Activated gamma-delta T cell treated with Interleukin-2 at 50 U/mL for 16 hours (primary cell): ENCODE measurements around the gene NEDD4L.

ENCODE experiments used
- DNase-seq: peaks from one replicate; pipeline ENCODE4 v3.0.0-alpha.2; 2020

NEDD4L gene

DNA sequence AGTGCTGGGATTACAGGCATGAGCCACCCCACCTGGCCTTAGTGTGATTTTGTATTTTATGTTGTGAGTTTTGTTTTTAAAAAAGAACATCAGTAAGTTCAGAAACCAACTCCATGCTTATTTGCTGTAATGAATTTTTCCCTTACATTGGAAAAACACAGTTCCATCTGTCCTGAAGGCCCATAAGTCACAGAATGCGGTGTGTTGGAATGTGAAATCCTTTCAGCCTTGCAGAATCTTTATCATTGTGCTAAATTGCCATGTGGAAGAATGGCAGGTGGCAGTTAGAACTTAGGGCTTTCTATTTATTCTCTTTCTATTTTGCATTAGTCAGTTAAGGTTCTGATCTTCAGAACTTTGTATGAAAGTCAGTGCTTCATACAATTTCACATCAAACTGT, 52.6 kb downstream of the NEDD4L start:
- DNase-seq = no peak

DNA sequence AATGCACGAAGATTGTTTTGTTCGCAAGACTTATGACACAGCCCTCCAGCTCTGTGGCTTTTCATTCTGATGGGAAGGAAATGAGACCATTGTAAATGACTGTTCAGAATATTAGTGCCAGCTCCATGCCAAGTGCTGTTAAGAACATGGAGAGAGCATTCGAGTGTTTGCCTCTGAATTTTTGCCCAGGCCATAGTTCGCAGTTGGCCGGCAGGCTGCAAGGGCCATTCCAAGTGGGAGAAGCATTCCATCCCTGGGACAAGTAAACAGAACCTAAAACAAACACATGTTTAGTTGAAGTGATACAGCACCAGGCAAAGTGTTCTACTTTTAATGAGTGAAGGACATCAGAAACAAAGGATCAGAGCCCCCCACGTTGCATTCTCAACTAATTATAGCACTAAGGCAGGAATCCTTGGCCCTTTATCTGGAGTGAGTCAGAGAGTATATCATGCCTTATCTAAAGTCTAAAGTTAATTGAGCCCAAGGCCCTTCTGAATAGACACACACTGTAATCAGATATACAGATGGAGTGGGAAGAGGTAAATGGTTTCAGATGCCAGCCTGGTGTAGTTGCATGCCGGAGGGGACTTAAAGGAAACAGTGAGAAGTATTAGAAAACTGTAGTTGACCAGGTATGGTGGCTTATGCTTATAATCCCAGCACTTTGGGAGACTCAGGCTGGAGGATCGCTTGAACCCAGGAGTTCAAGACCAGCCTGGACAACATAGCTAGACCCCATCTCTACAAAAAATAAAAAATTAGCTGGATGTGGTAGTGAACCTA, 53.3 kb downstream of the NEDD4L start:
- no peak for DNase-seq

DNA sequence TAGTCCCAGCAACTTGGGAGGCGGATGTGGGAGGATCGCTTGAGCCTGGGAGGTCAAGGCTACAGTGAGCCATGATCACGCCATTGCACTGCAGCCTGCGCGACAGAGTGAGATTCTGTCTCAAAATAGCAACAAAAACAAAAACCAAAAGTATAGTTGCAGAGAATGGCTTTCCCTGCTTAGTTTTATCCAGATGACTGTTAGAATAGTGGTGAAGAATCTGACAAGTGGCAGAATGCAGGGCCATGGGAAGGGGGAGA, 53.8 kb downstream of the NEDD4L start:
- no peak for DNase-seq

DNA sequence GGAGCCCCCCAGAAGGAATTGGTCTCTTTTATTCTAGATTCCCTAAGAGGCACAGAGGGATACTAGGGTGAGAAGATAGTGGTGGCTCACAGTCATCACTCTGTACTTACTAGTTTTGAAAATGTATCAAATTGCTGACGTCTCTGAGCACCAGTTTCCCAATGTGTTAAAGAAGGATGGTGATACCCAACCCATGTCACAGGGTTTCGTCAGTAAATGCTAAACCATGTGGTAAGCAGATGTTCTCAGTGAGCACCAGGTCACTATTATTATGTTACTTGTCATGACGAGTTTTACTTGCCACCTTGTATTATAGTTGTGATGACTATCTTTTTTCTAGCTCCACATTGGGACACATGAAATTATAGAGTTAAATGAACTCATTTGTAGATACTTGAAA, 54.7 kb downstream of the NEDD4L start:
- no peak for DNase-seq

DNA sequence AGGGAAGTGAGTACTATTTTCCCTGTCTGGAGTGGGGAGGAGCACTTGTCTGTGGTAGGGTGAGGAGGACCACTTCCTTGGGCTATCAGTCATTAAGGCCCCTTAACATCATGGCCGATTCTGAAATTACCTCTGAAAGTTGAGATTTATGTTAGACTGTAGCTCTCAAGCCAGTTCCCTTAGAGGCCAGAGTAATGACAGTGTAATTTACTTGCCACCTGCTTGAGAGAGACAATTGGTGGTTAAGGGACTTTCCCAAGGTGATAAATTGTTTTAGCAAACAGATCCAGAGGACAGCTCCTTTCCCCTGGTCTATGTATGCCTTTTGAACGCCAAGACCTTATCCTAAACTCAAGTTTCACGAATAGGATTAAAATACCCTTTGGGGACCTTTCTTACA, 56.1 kb downstream of the NEDD4L start:
- DNase-seq = no peak

DNA sequence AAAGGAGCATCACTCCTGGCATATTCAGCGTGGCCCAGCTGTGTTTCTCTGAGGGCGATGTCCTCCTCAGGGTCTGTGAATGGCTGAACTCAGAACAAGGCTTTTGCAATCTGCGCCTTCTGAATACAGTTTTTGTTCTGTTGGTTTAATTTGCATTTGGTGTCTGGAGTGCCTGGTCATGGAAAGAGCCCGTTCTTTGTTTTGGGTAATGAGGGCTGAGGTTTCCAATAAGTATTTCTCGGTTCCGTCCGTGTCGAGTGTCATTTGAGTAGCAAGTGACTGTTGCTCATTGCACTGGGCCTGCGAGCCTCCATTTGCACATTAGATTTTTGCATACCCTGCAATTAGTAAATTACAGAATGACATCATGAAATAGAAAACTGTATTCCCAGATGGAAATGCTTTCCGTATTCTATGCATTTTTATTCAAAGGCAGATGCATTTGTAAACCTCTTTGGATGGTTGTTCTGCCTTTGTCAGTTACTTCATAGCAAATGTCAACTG, 57.3 kb downstream of the NEDD4L start:
- DNase-seq = no peak

DNA sequence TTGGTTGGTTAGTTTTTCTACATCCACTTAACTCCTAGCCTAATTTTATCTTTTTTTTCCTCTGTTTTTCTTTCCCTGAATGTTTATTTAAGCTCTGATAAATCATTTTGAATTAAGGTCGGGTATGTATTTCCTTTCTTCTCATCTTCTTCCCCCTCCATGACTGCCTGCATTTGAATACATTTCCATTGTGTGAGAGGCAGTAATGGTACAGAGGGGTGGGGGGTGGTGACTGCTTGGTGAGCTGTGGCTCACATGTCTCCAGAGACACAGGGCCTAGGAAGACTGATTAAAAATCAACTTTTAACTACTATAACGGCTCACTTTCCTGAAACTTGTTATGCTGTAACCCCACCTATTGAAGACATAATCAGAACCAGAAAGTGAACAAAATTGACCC, 58.0 kb downstream of the NEDD4L start:
- DNase-seq = no peak

DNA sequence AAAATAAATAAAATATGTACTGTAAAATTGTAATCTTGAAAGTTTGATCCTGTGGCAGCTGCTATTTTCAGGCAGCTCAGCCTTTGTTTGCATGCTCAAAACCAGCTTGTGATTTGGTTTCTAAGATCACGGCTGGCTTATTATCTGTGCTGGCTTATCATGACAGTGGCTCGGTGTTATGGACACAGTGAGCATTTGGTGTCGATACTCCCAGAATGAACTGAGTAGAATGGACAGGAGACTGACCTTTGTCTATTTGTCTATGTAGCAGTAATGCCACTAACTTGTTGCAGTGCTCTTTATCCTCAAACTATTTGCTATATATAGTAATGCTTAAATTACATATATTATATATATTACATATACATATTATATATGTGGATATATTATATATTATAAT, 58.8 kb downstream of the NEDD4L start:
- DNase-seq = no peak

DNA sequence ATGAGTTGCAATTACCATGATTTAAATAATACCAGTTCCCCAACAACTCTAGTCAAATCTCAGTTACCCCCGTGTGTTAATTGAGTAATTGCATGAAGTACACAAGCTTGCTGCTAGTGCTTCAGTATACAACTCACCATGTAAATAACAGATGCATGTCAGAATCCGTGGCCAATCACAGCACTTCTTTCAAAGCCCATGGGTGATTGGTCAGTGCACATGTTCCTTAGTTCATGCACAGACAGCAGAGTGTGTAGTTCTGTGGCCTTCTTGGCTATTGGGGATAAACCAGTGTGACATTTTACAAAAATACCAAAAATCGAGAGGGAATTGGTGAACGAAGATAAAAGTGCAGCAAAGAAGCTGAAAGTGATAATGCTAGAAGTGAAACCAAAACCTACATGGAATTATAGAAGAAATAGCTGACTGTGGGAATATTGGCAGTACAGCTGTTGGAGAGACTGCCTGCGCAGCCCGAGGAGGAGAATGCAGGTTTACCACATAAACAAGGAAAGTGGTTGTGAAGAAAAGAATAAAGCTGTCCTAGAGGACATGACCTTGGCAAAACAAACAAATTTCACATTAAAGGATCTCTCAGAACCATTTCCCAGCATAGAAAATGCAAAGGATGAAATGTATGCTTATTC, 59.4 kb downstream of the NEDD4L start:
- DNase-seq = no peak

DNA sequence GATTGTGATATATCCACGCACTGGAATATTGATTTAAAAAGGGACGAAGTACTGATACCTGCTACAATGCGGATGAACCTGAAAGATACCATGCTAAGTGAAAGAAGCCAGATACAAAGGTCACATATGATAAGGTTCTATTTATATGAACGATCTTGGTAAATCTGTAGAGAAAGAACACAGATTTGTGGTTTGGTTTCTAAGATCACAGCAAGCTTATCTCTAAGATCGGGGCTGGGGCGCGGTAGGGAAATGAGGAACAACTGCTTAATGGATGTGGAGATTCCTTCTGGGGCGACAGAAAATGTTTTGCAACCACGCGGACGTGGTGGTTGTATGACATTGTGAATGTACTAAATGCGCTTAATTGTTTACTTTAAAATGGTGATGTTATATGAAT, 60.1 kb downstream of the NEDD4L start:
- DNase-seq = no peak

DNA sequence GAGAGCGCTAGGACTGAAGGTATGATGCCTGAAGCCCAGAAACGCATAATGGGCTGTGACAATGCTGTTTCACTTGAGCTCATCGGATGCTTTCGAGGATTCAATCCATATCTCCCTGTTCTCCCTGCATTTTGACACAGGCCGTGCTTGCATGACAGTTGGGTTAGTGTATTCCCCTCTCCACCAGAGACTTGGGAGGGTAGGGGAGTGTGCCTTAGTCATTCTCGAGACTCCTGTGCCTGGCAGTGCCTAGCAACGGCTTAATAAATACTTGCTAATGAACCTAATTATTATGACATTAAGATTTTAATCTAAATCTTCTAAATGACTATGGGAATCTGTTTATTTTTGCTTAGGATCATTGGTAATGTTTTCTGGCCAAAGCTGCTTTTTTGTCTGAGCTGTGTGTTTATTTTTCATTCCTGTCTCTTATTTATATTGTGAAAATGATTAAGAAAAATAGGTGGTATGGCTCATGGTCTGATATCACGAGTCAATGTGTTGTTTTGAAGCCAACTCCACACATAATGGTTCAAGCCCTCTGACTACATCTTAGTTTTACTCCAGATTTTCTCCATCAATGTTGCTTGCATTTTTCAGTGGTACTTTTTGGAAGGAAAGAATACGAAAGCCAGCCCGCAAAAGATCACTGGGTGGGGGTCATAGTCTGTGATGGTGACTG, 61.3 kb downstream of the NEDD4L start:
- DNase-seq = no peak

DNA sequence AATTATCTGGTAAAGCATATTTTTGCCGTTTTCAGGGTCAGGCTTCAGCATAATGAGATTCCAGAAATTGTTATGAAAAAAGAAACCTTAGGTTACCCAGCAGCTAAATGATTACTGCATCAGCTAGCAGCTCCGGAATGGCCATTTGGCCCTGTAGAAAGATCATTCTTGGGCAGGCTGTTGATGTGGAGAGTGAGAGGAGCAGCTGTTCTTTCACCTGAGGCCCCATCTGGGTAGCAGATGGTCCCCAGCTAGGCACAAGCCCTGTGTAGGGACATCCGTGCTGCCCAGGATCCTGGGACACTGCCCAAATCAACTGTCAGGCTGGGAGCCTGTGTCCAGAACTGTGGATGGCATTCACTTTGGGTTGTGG, 61.8 kb downstream of the NEDD4L start:
- no peak for DNase-seq

DNA sequence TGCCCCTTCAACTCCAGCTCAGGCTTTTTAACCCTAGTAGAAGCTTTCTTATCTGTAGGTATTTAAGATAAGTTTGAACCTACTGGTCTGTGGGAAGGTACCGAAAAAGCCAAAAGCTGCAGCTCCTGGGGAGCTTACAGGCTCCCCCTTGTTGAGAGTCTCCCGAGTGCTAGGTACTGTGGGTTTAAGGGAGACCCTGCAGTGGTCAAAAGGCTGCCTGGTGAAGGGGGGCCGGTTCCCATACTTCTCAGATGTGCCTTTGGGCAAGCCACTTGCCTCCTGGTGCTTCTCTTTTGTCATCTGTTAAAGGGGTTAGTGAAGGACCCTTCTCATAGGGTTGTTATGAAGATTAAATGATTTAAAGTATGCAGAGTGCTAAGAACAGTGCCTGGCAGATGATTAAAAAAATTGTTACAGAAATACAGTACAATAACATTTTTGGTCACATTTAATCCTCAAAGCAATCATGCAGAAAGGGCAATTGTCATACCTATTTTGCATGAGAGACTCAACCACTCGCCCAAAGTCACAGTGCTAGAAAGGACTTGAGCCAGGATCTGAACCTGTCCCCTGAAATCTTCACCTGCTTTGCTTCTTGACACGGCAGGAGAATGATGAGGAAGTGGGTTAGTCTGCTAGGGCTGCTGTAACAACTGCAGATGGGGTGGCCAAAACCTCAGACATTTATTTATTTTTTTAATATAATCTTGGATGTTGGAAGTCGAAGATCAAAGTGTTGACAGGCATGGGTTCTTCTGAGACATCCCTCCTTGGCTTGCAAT, 62.5 kb downstream of the NEDD4L start:
- no peak for DNase-seq

DNA sequence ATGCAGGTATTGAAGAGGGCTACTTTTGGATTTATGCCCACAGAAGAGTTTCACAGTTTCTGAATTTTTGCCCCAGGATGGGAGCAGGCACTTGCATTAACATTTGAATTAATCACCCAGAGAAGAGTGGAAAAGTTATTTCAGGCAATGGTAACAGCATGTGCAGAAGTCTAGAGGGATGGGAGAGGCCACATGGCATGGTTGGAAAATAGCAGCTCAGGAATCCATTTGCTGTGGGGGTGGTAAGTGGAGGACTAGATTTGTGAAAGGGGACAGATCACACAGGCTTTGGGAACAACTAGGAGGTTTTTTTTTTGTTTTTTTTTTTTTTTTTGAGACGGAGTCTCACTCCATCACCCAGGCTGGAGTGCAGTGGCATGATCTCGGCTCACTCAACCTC, 65.2 kb downstream of the NEDD4L start:
- no peak for DNase-seq

DNA sequence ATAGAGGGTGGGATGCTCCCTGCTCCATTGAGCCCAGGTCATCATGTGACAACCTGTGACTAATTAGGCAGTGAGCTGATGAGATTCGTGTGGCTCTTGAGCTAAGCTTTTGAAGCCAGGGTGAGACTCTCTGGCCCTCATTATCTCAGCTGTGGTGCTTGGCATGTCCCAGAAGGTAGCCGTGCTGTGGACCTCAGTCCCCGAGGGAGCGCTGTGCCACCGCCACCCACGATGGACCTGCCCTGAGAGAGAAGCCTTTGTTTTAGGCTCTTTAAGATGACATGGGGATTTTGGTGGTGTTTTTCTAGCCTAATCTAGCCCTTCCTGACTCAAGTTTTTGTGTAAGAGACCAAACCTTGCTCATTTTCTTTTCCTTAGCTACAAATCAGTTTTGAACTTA, 66.4 kb downstream of the NEDD4L start:
- no peak for DNase-seq

DNA sequence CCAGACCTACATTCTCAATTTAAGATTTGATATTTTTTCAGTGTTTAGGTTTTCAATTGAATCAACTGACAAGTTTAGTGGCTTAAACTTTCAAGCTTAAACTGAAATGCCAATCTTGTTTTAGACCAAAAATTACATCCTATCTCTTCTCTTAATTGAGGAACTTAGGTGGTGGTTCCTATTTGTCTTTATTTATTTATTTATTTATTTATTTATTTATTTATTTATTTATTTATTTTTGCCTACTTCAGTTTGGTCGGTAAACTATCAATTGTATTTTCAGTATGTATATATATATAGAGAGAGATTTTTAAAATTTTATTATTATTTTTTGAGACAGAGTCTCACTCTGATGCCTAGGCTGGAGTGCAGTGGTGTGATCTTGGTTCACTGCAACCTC, 68.1 kb downstream of the NEDD4L start:
- no peak for DNase-seq

DNA sequence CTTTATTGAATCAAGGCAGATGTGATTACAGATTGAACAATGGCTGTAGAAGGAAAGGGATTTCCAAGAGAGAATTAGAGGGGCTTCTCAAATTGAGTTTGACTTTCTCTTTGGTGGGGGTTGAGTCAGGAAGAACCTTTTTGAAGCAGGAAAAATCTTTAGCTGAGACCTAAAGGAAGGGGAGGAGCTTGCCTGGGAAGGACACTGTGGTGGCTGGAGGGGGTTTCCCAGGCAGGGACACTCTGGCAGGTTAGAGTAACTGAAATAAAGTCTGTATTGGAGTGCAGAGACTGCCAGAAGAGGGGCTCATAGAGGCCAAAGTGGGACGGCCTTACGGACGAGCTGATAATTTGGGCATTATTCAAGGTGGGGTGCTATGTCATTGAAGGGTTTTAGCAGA, 69.3 kb downstream of the NEDD4L start:
- DNase-seq = no peak

DNA sequence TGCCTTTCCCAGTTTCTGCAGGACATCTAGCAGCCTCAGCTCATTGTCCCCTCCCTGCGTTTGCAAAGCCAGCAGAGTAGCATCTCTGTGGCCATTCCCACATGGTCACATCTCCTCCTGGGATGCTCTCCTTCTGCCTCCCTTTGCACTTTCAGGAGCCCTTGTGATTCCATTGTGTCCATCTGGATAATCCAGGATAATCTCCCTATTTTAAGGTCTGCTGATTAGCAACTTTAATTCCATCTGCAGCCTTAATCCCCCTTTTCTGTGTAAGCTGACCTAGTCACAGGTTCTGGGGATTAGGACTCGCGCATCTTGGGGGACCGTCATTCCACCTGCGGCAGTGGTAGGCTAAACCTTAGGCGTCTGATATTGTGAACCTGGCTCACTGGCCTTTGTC, 70.7 kb downstream of the NEDD4L start:
- no peak for DNase-seq

DNA sequence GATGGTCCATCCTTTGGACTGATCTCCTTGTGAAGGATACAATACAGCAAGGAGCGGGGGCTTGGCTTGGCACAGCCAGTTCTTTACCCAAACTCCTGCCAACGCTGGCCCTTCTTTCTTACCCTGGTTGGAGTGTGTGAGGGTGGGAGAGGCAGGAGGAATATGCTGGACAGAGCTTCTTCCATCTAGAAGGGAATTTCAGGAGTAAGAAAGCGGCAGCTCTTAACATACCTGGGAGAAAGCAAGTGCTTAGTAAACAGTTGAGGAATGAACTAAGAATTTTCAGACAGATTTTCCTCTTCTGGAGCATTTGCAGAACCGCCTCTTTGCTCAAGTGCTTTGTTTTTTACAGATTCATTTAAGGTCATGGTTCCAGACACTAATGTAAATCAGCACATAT, 72.8 kb downstream of the NEDD4L start:
- no peak for DNase-seq

DNA sequence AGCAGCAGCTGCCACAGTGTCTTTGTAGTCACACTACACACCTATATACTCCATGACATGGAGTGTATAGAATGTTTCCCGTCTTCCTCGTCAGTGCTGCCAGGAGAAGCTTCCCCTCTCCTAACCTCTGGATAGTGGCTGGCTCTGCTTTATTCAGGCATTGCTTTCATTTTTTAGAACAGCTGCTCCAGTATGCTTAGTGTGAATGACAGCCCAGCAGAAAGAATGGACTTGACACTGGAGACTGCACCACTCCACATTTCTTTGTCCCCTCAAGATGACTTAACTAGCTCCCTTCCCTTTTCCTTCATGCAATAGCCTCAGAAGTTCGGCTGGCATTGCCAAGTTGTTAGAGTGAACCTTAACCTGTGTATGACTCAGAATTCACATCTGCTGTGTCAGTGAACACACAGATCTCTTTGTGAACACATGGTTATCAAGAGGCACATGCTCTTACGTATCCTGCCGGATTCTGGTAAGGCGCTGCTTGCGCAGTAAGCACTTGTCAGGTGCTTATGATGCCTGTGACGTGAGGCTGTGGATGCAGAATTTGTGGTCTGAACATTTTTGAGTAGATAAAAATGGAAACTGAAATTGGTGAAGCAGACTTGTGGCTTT, 73.9 kb downstream of the NEDD4L start:
- DNase-seq = no peak

DNA sequence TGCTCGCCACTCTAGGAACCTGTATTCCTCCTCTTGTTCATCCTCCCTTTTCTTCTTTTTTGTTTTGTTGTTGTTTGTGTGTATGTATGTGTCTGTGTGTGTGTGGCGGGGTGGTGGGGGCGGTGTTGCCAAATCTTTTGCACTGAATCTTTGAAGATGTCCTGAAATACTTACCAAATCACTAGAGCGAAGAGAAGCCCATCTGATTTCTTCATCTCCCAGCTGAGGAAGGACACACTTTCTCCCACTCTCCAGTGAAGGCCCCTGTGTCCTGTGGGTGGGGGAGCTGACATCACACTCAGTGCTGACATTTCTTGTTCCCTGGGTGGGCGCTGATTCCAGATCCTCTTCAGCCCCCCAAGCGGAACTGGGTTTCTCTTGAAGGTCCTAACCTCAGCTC, 74.5 kb downstream of the NEDD4L start:
- DNase-seq = no peak

DNA sequence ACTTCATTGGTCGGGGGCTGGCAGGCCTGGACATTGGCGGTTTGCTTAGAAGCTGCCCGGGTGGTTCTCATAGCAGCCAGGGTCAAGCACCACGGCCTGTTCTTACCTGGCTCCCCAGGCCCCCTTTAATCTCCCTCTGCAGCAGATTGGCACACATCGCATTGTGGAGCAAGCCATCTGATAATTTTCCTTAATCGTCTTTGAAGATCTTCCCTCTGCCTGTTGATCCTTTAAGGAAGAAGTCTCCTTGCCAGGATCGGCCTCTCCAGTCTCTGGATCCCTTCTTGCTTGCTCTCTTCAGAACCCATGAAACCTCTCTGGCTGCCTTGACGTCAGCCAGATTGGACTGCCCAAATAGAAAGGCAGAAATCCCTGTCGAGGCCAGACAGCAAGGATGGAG, 75.8 kb downstream of the NEDD4L start:
- no peak for DNase-seq

DNA sequence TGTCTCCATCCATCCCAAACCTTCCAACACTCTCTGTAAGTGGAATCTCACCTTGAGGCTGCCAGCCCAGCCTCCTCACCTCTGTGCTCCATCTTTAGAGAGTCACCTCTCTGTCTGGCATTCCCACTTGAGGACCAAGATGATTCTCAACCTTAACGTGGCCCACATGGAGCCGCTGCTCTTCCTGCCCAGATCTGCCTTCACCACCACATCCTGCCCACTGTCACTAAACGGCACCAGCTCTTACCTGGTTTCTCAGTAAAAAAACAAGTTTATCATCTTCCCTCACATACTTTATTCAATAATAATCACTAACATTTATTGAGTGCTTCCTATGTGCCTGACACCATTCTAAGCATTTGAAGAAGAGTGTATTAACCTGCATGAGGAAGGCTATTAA, 80.4 kb downstream of the NEDD4L start:
- DNase-seq = no peak
